Gastroesophageal sphincter (tissue), 3 donors: Measurements from ENCODE around the gene SNX24.

Experiments used
- EP300 ChIP-seq: sonication (generic); formaldehyde crosslinking; IDR thresholded peaks from one replicate; pipeline ENCODE4 v1.6.1; 2017; ENCODE audit warnings: antibody characterized with exemption, mild to moderate bottlenecking
- POLR2A ChIP-seq, 2 donors: fragments of 450-650 bp; IDR thresholded peaks; one replicate each; pipeline ENCODE4 v1.6.1; 2017; ENCODE audit warnings: antibody characterized with exemption in 2 of 2, mild to moderate bottlenecking in 2 of 2, moderate library complexity in 1 of 2
- POLR2AphosphoS5 ChIP-seq: sonication (generic); formaldehyde crosslinking; IDR thresholded peaks from one replicate; pipeline ENCODE4 v1.6.1; 2017; ENCODE audit warnings: antibody characterized with exemption
- TF ChIP-seq, protein P1 (sequence below), 4 experiments: fragments of 200-600 bp in 2 of 4; fragments of 450-650 bp in 2 of 4; sonication (generic) in 1 of 4; IDR thresholded peaks; one replicate each; pipeline ENCODE4 v1.5.1; 2017 to 2019; ENCODE audit warnings: antibody characterized with exemption in 4 of 4, mild to moderate bottlenecking in 2 of 4, moderate library complexity in 2 of 4

DNA sequence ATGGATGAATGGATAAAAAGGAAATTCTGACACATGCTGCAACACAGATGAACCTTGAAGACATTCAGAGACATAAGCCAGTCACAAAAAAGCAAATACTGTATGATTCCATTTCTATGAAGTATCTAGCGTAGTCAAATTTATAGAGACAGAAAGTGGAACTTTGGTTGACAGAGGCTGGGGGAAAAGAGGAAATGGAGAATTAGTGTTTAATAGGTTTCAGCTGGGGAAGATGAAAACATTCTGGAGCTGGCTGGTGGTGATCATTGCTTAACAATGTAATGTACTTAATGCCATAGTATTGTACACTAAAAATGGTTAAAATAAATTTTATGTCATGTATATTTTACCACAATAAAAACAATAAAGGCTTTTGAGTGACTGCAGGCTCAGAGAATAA, 166.9 kb downstream of the SNX24 start:
- no peak for TF ChIP-seq POLR2A (IDR thresholded peaks at IDR 0.05)
- TF ChIP-seq, protein P1, sequence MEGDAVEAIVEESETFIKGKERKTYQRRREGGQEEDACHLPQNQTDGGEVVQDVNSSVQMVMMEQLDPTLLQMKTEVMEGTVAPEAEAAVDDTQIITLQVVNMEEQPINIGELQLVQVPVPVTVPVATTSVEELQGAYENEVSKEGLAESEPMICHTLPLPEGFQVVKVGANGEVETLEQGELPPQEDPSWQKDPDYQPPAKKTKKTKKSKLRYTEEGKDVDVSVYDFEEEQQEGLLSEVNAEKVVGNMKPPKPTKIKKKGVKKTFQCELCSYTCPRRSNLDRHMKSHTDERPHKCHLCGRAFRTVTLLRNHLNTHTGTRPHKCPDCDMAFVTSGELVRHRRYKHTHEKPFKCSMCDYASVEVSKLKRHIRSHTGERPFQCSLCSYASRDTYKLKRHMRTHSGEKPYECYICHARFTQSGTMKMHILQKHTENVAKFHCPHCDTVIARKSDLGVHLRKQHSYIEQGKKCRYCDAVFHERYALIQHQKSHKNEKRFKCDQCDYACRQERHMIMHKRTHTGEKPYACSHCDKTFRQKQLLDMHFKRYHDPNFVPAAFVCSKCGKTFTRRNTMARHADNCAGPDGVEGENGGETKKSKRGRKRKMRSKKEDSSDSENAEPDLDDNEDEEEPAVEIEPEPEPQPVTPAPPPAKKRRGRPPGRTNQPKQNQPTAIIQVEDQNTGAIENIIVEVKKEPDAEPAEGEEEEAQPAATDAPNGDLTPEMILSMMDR (IDR thresholded peaks at IDR 0.05) = no peak
- no peak for TF ChIP-seq EP300
- no peak for TF ChIP-seq POLR2AphosphoS5
